ENCODE measurements around the gene HBS1L.

DNA sequence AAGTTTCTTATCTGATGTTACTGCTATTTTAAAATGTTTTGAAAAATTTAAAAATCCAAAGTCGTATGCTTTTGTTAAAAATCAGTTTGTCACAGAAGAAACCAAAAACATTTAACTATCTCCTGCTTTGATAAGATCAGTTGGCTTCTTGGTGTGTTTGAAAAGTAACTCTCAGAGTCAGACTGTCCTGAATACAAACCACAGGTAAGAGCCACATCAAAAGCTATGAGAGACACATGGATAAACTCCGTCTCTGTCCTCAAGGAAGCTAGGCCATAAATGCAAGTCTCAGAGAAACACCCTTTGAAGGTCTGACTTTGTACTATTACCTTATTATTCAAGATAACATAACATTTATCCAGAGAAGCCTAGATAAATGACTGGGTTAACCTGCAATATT is 7.7 kb downstream of the HBS1L start:
- no peak for TF ChIP-seq EP300 (IDR thresholded peaks at IDR 0.05)
- TF ChIP-seq, protein P1, sequence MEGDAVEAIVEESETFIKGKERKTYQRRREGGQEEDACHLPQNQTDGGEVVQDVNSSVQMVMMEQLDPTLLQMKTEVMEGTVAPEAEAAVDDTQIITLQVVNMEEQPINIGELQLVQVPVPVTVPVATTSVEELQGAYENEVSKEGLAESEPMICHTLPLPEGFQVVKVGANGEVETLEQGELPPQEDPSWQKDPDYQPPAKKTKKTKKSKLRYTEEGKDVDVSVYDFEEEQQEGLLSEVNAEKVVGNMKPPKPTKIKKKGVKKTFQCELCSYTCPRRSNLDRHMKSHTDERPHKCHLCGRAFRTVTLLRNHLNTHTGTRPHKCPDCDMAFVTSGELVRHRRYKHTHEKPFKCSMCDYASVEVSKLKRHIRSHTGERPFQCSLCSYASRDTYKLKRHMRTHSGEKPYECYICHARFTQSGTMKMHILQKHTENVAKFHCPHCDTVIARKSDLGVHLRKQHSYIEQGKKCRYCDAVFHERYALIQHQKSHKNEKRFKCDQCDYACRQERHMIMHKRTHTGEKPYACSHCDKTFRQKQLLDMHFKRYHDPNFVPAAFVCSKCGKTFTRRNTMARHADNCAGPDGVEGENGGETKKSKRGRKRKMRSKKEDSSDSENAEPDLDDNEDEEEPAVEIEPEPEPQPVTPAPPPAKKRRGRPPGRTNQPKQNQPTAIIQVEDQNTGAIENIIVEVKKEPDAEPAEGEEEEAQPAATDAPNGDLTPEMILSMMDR (IDR thresholded peaks at IDR 0.05), result no peak
- TF ChIP-seq POLR2A (IDR thresholded peaks at IDR 0.05), result no peak

Data from tibial nerve (tissue), 4 donors.